Measurements from ENCODE around the gene ATP5PO.
A peak's percentile ranks its signal among the peaks of the same experiment; 100 is the strongest.
"Not testable (repeated sequence)": the region's sequence is repeated elsewhere in the genome, so short reads cannot be mapped to it uniquely, and the experiment has no call there.

ATP5PO gene

GRCh38 chr21:33940164-33940880, 24.7 kb upstream of the ATP5PO start:
- DNase-seq = peak; percentile 58

GRCh38 chr21:33939226-33939625, 23.6 kb upstream of the ATP5PO start:
- no peak for DNase-seq

GRCh38 chr21:33938381-33938780, 22.8 kb upstream of the ATP5PO start:
- no peak for DNase-seq

GRCh38 chr21:33937931-33938339, 22.3 kb upstream of the ATP5PO start:
- no peak for DNase-seq

GRCh38 chr21:33937146-33937545, 21.5 kb upstream of the ATP5PO start:
- DNase-seq = no peak

- no peak for DNase-seq
These were observed 20.9 kb upstream of the ATP5PO start for GRCh38 chr21:33936301-33937038.

- no peak for DNase-seq
These were observed 17.1 kb upstream of the ATP5PO start for GRCh38 chr21:33932731-33933130.

- no peak for DNase-seq
These were observed 16.3 kb upstream of the ATP5PO start for GRCh38 chr21:33931799-33932390.

GRCh38 chr21:33931052-33931798, 15.6 kb upstream of the ATP5PO start:
- DNase-seq = not testable (repeated sequence)

GRCh38 chr21:33926248-33926647, 10.6 kb upstream of the ATP5PO start:
- DNase-seq = not testable (repeated sequence)

GRCh38 chr21:33924766-33925100, 9.1 kb upstream of the ATP5PO start:
- peak; percentile 52 for DNase-seq

- DNase-seq = peak; percentile 82
These were observed 8.6 kb upstream of the ATP5PO start for GRCh38 chr21:33924079-33924765.

- no peak for DNase-seq
These were observed 1.8 kb upstream of the ATP5PO start for GRCh38 chr21:33917421-33917820.

- DNase-seq = no peak
These were observed 580 bp upstream of the ATP5PO start for GRCh38 chr21:33916200-33916567.

- DNase-seq = no peak
These were observed 1.4 kb downstream of the ATP5PO start for GRCh38 chr21:33914188-33914587.

- DNase-seq = no peak
These were observed 5.8 kb downstream of the ATP5PO start for GRCh38 chr21:33909756-33910155.

GRCh38 chr21:33908760-33909159, 6.8 kb downstream of the ATP5PO start:
- DNase-seq = no peak

GRCh38 chr21:33904041-33904440, 11.6 kb downstream of the ATP5PO start:
- DNase-seq = no peak

GRCh38 chr21:33902349-33902748, 13.3 kb downstream of the ATP5PO start:
- no peak for DNase-seq

- DNase-seq = no peak
These were observed 14.0 kb downstream of the ATP5PO start for GRCh38 chr21:33901412-33902288.

GRCh38 chr21:33899199-33899598, 16.4 kb downstream of the ATP5PO start:
- DNase-seq = no peak

GRCh38 chr21:33898586-33898985, 17.0 kb downstream of the ATP5PO start:
- no peak for DNase-seq

Measured in kidney glomerular epithelial cell (primary cell).